Muscle layer of colon (tissue), 2 donors: ENCODE results near the gene TNFAIP2.

Experiments
- H3K27ac ChIP-seq: one replicate; pipeline ENCODE4 v1.7.0; 2013; ENCODE audit warnings: low read depth, mild to moderate bottlenecking, low read length, moderate library complexity
- H3K27me3 ChIP-seq, 2 donors: one replicate each; pipeline ENCODE4 v1.7.0; 2013; ENCODE audit warnings: low read length in 2 of 2, mild to moderate bottlenecking in 2 of 2; ENCODE audit not compliant: insufficient read depth in 2 of 2, control insufficient read depth in 1 of 2
- H3K36me3 ChIP-seq: one replicate; pipeline ENCODE4 v1.7.0; 2013; ENCODE audit warnings: mild to moderate bottlenecking, low read length; ENCODE audit not compliant: insufficient read depth
- H3K4me1 ChIP-seq: one replicate; pipeline ENCODE4 v1.7.0; 2013; ENCODE audit warnings: mild to moderate bottlenecking, low read length; ENCODE audit not compliant: insufficient read depth
- H3K4me3 ChIP-seq, 2 donors: one replicate each; pipeline ENCODE4 v1.7.0; 2013; ENCODE audit warnings: low read length in 2 of 2, low read depth in 1 of 2, mild to moderate bottlenecking in 1 of 2, moderate library complexity in 1 of 2
- H3K9ac ChIP-seq: one replicate; pipeline ENCODE4 v1.7.0; 2013; ENCODE audit warnings: low read length
- H3K9me3 ChIP-seq: one replicate; pipeline ENCODE4 v1.7.0; 2013; ENCODE audit warnings: mild to moderate bottlenecking, low read length
- donor health status: abdominal sarcoma.
- donor health status: Adenocarcinoma of cecum.

Gene TNFAIP2, protein sequence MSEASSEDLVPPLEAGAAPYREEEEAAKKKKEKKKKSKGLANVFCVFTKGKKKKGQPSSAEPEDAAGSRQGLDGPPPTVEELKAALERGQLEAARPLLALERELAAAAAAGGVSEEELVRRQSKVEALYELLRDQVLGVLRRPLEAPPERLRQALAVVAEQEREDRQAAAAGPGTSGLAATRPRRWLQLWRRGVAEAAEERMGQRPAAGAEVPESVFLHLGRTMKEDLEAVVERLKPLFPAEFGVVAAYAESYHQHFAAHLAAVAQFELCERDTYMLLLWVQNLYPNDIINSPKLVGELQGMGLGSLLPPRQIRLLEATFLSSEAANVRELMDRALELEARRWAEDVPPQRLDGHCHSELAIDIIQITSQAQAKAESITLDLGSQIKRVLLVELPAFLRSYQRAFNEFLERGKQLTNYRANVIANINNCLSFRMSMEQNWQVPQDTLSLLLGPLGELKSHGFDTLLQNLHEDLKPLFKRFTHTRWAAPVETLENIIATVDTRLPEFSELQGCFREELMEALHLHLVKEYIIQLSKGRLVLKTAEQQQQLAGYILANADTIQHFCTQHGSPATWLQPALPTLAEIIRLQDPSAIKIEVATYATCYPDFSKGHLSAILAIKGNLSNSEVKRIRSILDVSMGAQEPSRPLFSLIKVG

DNA sequence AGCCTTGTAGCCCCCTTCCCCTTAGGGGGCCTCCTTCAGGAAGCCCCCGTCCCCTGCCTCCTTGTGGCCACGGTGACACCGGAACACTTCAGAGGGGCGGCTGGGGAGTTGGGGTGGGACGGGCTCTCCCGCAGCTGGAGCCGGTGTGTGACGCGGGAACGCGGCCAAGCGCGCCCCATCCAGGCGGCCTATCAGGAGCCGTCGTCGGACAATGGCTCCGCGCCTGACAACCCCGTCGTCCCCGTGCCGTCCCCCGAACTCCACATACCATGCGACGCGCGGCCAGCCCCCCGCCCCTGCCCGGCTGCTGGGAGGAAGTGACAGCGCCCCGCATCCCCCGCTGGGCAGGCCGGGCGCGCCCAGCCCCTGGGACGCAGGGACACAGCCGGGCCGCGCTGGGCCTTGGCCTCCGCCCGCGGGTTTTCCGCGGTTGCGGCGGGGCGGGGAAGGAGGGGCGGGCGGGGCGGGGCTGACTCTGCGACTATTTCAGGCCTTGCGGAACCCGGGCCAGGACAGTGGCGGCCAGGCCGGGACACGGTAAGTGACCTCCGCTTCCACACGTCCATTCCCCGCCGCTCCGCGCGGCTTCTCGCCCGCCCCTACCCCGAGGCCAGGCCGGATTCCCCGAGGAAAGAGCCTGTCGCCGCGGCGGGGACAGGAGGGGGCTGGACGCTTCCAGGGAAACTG is at the start of gene TNFAIP2:
TSS of gene TNFAIP2 (plus strand) at position 515 of the 687 bp plus-strand sequence. CDS start 2,997 bp downstream, outside the sequence.
- peak within 1 kb of the TSS; percentile 54 to 62 for H3K4me3 ChIP-seq
- peak within 1 kb of the TSS; percentile 30 for H3K9ac ChIP-seq
- H3K36me3 ChIP-seq = no peaks in the 10 kb centered on the region
- H3K27me3 ChIP-seq = peaks cover 4 to 32% of the 10 kb centered on the region in 2 donors
- peak within 1 kb of the TSS; percentile 48 for H3K27ac ChIP-seq
- peaks cover 16% of the 10 kb centered on the region for H3K4me1 ChIP-seq
- H3K9me3 ChIP-seq = no peaks in the 10 kb centered on the region

DNA sequence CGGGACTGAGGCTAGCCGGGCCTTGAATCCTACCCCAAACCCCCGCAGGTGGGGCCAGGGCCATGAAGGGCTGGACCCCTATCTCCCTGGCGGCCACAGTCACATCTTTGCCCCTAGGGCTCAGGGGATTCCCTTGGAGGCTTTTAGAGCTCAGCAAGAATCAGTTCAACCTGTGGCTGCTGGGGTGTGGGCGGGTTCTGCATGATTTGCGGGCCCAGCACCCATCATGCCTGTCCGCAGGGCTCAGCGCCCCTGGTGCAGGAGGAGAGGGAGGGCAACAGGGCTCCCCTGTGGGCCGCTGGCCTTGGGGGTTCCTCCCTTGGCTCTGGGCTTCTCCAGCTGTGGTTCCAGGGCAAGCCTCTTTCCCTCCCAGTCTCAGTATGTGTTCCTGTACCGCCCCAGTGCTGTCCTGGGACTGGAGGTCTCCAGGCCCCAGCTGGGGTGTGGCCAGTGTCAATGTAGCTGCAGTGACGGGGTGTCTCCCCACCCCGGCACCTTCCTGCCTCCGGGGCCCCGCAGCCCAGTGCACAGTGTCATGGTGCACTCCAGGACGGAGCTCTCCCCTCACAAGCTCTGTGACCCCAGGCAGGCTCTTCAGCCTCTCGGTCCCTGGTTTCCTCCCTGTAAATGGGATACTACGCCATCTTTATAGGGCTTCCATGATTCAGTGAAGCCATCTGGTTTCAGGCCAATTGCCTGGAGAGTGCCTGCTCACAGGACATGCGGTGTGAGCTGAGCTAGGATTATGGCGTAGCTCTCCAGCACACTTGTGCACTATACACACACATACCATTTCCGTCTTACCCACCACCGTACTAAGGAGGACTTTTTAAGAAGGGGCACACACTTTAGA is 49.2 kb upstream of the TNFAIP2 start:
- Histone ChIP-seq H3K4me1 (no peaks in the 10 kb centered on the region), H3K4me3 (no peak overlapping the region), H3K27me3 (peaks cover 0 to 4% of the 10 kb centered on the region in 2 donors), H3K9ac (no peak overlapping the region), H3K36me3 (no peaks in the 10 kb centered on the region), H3K27ac (no peak overlapping the region), H3K9me3 (no peaks in the 10 kb centered on the region)

DNA sequence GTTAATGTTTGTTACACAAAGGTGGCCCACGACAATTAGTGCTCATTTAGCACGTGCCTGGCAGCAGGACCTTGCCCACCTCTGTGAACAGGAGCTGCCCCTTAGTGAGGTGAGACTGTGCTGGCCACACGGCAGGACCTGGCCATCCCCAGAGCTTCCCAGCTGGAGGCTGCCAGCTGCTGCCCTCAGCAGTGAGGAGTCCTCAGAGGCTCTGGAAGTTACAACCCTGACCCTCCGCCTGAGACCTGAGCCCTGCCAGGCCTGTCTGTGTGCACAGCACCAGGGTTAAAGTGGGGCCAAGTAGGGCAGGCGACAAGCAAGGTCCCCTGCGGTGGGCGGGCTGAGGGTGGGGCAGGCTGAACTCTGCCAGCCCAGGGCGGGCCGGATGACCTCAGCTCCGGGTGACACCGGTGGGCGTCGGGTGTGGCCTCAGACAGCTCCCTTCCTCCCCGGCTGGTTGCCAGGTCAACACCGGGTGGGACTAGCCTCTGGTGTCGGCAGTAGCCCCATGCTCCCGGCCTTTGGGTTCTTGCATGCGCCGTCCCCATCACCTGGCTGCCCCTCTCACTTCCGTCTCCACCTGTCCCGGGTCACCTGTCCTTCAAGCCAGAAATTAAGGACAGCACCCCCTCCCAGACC is 48.4 kb upstream of the TNFAIP2 start:
- Histone ChIP-seq H3K9me3 (no peaks in the 10 kb centered on the region), H3K4me1 (no peaks in the 10 kb centered on the region), H3K4me3 (no peak overlapping the region), H3K27ac (no peak overlapping the region), H3K36me3 (no peaks in the 10 kb centered on the region), H3K27me3 (peaks cover 0 to 3% of the 10 kb centered on the region in 2 donors), H3K9ac (no peak overlapping the region)

DNA sequence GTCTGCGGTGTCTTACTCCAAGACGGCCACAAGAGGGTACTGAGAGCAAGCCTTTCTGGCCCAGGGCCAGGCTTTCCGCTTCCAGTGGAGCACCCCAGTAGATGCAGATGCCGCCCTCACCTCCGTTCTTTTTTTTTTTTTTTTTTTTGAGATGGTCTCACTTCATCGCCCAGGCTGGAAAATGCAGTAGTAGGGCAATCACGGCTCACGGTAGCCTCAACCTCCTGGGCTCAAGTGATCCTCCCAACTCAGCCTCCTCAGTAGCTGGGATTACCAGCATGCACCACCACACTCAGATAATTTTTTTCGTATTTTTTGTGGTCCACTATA is 44.9 kb upstream of the TNFAIP2 start:
- Histone ChIP-seq H3K27me3 (peaks cover 0 to 4% of the 10 kb centered on the region in 2 donors), H3K4me1 (no peaks in the 10 kb centered on the region)

DNA sequence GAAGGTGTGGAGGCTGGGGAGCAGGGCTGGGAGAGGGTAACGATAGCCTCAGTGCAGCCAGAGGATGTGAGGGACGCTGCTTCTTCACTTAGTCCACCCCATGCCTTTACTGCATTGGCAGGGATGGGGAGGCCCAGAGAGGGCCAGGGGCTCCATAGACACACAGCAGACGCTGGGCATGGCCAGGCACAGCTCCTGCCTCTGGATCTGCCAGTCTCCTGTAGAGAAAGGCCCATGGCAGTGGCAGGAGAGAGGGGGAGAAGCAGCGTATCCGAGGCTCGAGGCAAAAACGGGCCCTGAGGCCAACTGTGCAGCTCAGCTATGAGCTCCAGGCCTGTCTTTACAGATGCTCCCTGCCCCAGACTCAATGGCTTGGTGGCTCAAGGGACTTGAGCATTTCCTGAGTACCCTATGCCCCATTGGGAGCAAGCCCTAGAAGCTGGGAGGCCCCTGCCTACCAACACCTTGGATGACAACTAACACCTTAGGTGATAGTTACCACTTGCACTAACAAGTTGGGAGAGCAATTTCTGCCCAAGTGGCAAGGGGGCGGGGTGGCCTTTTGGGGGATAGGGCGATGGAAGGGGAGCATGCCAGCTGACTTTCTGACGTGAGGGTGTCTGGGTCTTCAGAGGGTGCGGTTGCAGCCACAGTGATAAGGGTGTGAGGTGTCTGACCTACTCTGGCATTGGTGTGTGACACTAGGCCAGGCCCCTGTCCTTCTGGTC is 44.2 kb upstream of the TNFAIP2 start:
- Histone ChIP-seq H3K27ac (no peak overlapping the region), H3K9me3 (no peaks in the 10 kb centered on the region), H3K27me3 (peaks cover 0 to 9% of the 10 kb centered on the region in 2 donors), H3K36me3 (no peaks in the 10 kb centered on the region), H3K4me3 (no peak overlapping the region), H3K9ac (no peak overlapping the region), H3K4me1 (no peaks in the 10 kb centered on the region)

More for the DNA sequence above, 44.9 kb upstream of the TNFAIP2 start:
- H3K36me3 ChIP-seq = no peaks in the 10 kb centered on the region
- no peak overlapping the region for H3K27ac ChIP-seq
- no peaks in the 10 kb centered on the region for H3K9me3 ChIP-seq
- H3K4me3 ChIP-seq = no peak overlapping the region
- no peak overlapping the region for H3K9ac ChIP-seq

DNA sequence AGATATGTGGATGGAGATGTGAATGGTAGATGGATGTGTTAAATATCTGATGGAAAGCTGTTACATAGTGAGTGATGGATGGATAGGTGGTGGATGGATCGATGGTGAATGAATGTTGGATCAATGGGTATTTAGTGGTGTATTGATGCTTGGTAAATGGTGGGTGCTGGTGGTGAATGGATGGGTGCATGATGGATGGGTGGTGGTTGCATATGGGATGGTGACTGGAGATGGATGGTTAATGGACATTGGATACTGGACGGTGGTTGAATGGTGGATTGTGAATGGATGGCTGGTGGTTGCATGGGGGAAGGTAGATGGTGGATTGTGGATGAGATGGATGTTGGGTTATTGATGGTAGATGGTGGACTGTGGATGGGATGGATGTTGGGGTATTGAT is 41.3 kb upstream of the TNFAIP2 start:
- no peak overlapping the region for H3K4me3 ChIP-seq
- H3K4me1 ChIP-seq = no peaks in the 10 kb centered on the region
- peaks cover 0 to 28% of the 10 kb centered on the region in 2 donors for H3K27me3 ChIP-seq
- H3K9ac ChIP-seq = no peak overlapping the region
- H3K36me3 ChIP-seq = no peaks in the 10 kb centered on the region
- H3K27ac ChIP-seq = no peak overlapping the region
- no peaks in the 10 kb centered on the region for H3K9me3 ChIP-seq

DNA sequence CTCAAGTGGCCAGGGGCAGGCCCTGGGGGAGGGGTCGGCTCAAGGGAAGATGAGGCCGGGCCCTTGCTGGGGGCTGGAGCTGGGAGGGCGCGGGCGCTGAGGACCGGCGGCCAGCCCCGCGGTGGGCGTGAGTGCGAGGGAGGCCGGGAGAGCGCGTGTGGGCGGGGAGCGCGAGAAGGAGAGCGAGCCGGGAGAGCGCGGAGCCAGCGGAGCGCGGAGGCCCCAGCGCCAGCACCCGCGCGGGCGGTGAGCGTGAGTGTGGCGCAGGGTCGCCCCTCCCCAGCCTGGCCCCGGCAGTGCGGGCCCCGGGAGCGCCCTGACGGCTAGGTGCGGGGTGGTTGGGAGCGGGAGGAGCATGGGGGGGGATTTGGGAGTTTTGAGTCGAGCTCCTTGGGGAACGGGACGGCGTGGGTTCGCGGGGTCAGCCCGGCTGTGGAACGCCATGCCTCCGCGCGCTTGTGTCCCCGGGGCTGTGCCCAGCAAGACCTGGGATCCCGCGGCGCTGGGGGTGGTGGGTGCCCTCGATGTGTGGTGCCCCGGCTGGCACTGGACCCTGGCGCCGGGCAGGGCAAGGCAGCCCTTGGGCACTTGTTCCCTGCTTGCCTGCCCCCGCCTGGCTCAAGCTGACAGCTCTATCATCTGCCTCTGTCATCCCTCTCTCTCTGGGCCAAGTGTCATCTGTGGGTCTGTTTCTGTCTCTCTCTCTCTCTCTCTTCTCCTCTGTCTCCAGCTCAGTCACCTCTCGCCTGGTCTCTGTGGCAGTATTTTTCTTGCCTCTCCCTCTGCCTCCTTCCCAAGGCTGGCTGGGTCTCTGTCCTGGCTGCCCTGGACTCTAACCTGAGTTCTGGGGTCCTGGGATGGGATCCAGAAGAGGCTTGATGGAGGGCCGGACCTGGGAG is 39.0 kb upstream of the TNFAIP2 start, which contains the start of gene LBHD2:
TSS of gene LBHD2 (plus strand) at position 190 of the 899 bp plus-strand sequence. CDS start 1,803 bp downstream, outside the sequence.
- H3K4me3 ChIP-seq = peak within 1 kb of the TSS in 1 of 2 donors; percentile 38
- no peak within 1 kb of the TSS for H3K27ac ChIP-seq
- H3K36me3 ChIP-seq = no peaks in the 10 kb centered on the region
- H3K27me3 ChIP-seq = peaks cover 0 to 28% of the 10 kb centered on the region in 2 donors
- H3K4me1 ChIP-seq = no peaks in the 10 kb centered on the region
- H3K9me3 ChIP-seq = no peaks in the 10 kb centered on the region
- no peak within 1 kb of the TSS for H3K9ac ChIP-seq

DNA sequence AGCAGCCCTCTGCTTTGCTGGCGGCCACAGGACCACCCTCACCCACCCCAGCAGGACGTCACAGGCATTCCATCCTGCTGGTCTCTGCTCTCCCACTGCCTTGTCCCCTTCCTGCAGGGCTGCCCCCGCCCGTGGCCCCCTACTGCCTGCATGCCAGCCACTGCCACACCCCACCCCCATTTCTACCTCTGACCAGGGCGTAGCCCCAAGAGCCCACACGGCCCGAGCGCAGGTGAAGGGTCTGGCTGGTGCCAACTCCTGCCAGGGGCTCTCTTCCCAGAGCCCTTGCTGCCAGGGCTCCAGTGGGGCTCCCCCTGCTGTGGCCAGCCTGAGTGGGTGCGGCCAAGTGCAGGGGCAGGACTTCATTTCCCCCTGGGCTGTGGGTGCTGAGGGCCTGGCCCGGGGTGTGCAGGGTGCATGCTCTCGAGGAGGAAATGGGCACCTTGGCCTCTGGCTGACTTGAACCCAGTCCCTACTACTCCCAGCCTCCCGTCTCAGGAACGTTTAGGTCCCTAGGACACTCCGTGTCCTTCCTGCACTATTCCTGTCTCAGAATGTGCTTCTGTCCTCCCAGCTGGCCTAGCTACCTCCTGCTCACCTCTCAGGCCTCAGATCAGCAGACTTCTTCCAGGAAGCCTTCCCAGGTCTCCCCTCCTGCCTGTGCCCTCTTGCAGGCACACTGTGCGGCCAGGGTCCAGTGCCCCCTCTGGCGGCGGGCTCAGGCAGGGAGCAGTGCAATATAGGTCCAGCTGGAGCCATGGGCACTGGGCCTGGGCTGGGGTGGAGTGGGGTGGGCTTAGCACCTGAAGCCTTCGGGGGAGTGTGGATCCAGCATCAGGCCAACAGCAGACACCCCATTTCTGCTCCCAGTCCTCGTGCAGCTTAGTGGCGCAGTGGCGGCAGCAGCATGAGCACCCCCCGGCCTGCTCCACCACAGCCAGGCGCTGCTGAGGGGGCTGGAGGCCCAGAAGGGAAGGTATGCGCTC is 37.9 kb upstream of the TNFAIP2 start:
- peaks cover 0 to 28% of the 10 kb centered on the region in 2 donors for H3K27me3 ChIP-seq
- no peaks in the 10 kb centered on the region for H3K4me1 ChIP-seq
- no peak overlapping the region for H3K9ac ChIP-seq
- no peak overlapping the region for H3K4me3 ChIP-seq
- no peaks in the 10 kb centered on the region for H3K9me3 ChIP-seq
- no peak overlapping the region for H3K27ac ChIP-seq
- no peaks in the 10 kb centered on the region for H3K36me3 ChIP-seq
